Measurements from ENCODE around the gene BNIPL.

GRCh38 chr1:151060007-151060656 is 23.7 kb downstream of the BNIPL start, which contains the start of gene MLLT11:
- TF ChIP-seq CTCF (IDR thresholded peaks at IDR 0.05) (no peak), POLR2A (IDR thresholded peaks at IDR 0.05) (no peak)
